OCI-LY1 (cell line): Measurements from ENCODE around the gene KCNIP4.

Experiments used
- CTCF ChIP-seq: fragments of 200-600 bp; sonication (generic), shearing (Covaris generic); IDR thresholded peaks from 2 replicates; pipeline ENCODE4 v1.5.1; 2017; ENCODE audit warnings: mild to moderate bottlenecking, antibody characterized with exemption, low read length, moderate library complexity, mixed read lengths
- EZH2 ChIP-seq: fragments of 200-600 bp; sonication (generic), shearing (Covaris generic); IDR thresholded peaks from 2 replicates; pipeline ENCODE4 v1.8.0; 2017; ENCODE audit warnings: borderline replicate concordance, mixed run types, mild to moderate bottlenecking, antibody characterized with exemption, low read length, moderate library complexity, mixed read lengths

GRCh38 chr4:21248331-21248730 is 700.2 kb downstream of the KCNIP4 start:
- TF ChIP-seq CTCF (no peak), EZH2 (no peak)
